Ishikawa (cell line): Measurements from ENCODE around the gene DIAPH2.

Source experiments
- RAD21 ChIP-seq: IDR thresholded peaks from 2 replicates; pipeline ENCODE4 v1.6.1; 2012; ENCODE audit warnings: low read depth
- TF ChIP-seq, protein P1 (sequence below): IDR thresholded peaks from 2 replicates; pipeline ENCODE4 v1.6.1; 2012; ENCODE audit warnings: low read depth, mild to moderate bottlenecking

DNA sequence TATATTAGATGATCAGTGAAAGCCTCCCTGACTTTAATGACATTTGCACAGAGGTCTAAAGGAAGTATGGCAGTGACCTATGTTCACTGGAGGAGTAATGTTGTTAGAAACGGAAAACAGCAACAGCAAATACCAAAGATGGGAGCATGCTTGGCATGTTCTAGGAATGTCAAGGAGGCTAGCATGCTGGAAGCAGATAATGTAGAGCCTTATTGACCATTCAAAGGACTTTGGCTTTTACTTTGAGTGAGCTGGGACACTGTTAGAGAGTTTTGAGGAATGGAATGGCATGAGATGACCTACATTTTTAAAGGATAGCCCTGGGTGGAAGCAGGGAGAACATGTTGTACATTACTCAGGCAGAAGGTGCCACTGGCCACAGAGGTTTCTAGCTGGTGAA lies 205.1 kb downstream of the DIAPH2 start:
- TF ChIP-seq RAD21, result no peak
- TF ChIP-seq, protein P1, sequence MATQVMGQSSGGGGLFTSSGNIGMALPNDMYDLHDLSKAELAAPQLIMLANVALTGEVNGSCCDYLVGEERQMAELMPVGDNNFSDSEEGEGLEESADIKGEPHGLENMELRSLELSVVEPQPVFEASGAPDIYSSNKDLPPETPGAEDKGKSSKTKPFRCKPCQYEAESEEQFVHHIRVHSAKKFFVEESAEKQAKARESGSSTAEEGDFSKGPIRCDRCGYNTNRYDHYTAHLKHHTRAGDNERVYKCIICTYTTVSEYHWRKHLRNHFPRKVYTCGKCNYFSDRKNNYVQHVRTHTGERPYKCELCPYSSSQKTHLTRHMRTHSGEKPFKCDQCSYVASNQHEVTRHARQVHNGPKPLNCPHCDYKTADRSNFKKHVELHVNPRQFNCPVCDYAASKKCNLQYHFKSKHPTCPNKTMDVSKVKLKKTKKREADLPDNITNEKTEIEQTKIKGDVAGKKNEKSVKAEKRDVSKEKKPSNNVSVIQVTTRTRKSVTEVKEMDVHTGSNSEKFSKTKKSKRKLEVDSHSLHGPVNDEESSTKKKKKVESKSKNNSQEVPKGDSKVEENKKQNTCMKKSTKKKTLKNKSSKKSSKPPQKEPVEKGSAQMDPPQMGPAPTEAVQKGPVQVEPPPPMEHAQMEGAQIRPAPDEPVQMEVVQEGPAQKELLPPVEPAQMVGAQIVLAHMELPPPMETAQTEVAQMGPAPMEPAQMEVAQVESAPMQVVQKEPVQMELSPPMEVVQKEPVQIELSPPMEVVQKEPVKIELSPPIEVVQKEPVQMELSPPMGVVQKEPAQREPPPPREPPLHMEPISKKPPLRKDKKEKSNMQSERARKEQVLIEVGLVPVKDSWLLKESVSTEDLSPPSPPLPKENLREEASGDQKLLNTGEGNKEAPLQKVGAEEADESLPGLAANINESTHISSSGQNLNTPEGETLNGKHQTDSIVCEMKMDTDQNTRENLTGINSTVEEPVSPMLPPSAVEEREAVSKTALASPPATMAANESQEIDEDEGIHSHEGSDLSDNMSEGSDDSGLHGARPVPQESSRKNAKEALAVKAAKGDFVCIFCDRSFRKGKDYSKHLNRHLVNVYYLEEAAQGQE, result no peak
